Upper lobe of right lung (tissue), 1 donor: ENCODE measurements around the gene FBXO40. TPM values are rescaled to one million over a fixed set of nuclear protein-coding genes. Genes with fewer than 3 reads are reported as not detected.

ENCODE experiments used
- ATAC-seq: fragments of 200-7000 bp; cut with Tn5 transposase; one replicate; pipeline ENCODE4 v1.9.1; 2020; ENCODE audit warnings: mild to moderate bottlenecking, moderate library complexity
- DNase-seq: peaks from one replicate; pipeline ENCODE4 v3.0.0-alpha.2; 2020
- H3K27ac ChIP-seq: fragments of 200-600 bp; one replicate; pipeline ENCODE4 v1.8.0; 2022
- H3K27me3 ChIP-seq: fragments of 200-600 bp; one replicate; pipeline ENCODE4 v1.8.0; 2022; ENCODE audit warnings: mild to moderate bottlenecking
- H3K36me3 ChIP-seq: fragments of 200-600 bp; one replicate; pipeline ENCODE4 v1.8.0; 2022
- H3K4me1 ChIP-seq: fragments of 200-600 bp; one replicate; pipeline ENCODE4 v1.8.0; 2022
- H3K4me3 ChIP-seq: fragments of 200-600 bp; one replicate; pipeline ENCODE4 v1.8.0; 2022; ENCODE audit warnings: mild to moderate bottlenecking
- H3K9me3 ChIP-seq: fragments of 200-600 bp; one replicate; pipeline ENCODE4 v1.8.0; 2022
- CTCF ChIP-seq: fragments of 200-600 bp; IDR thresholded peaks from one replicate; pipeline ENCODE4 v1.8.0; 2022; ENCODE audit warnings: antibody characterized with exemption
- intact Hi-C: fragments of 100-400 bp; cut with DNase I; formaldehyde crosslinking; loops from one replicate; pipeline ENCODE4 v1.11.0; 2022
- total RNA-seq: library from RNA; stranded (reverse); fragmentation: NEBNext Ultra II Directional; extraction: Animal tissue kit (Norgen Biotek cat#: 25700); gene quantifications from one replicate; pipeline ENCODE4 v1.2.1, GENCODE V29; 2021
- donor health status: DM: no; HTN: yes; CAD: no; lungs with severe emphysema.

Gene FBXO40
- total RNA-seq, 1 donor from 2014 or later: 0.09 TPM

DNA sequence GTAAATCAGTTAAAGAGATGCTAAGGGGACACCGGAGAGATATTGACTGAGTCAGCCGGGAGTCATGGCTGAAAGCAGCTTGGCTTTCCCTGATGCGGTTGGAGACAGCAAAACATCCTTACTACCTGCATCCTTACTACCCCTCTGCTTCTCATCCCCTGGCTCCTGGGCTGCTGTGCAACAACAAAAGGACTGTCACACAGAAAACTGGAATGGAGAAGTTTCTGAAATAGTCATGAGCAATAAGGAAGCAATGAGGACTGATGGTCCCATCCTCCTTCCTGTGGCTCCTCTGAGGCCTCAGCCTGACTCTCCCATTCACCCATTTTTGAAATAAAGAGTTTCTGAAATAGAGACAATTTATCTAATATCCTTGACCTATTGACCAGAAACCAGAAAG lies 66.4 kb downstream of the FBXO40 start:
- H3K36me3 ChIP-seq: peaks cover 19% of the 10 kb centered on the region
- intact Hi-C loops: no loop called here
- peak overlapping the region; percentile 38 for H3K4me3 ChIP-seq
- peaks cover 8% of the 10 kb centered on the region for H3K4me1 ChIP-seq
- ATAC-seq (peak; percentile 18), DNase-seq (no peak)
- H3K9me3 ChIP-seq: no peaks in the 10 kb centered on the region
- no peak for TF ChIP-seq CTCF
- H3K27me3 ChIP-seq: no peaks in the 10 kb centered on the region
- H3K27ac ChIP-seq: peak overlapping the region; percentile 77

- no peak for TF ChIP-seq CTCF
- H3K4me3 ChIP-seq: peak within 1 kb of the TSS; percentile 38
- intact Hi-C loops: no loop called here
- no peaks in the 10 kb centered on the region for H3K9me3 ChIP-seq
- no peaks in the 10 kb centered on the region for H3K27me3 ChIP-seq
- ATAC-seq (peak; percentile 86), DNase-seq (peak; percentile 76)
- peaks cover 8% of the 10 kb centered on the region for H3K4me1 ChIP-seq
- peak within 1 kb of the TSS; percentile 77 for H3K27ac ChIP-seq
- peaks cover 29% of the 10 kb centered on the region for H3K36me3 ChIP-seq
Observed at GRCh38 chr3:121660356-121661171, 67.4 kb downstream of the FBXO40 start, which contains the start of gene HCLS1. Gene HCLS1 (minus strand): TSS chr3:121660903. CDS start chr3:121658347, 2,556 bp downstream.

- no peak for DNase-seq
- H3K9me3 ChIP-seq: no peaks in the 10 kb centered on the region
- no peak for TF ChIP-seq CTCF
- H3K27me3 ChIP-seq: no peaks in the 10 kb centered on the region
- no peak for ATAC-seq
- H3K4me1 ChIP-seq: peaks cover 8% of the 10 kb centered on the region
- intact Hi-C loops: no loop called here
- H3K4me3 ChIP-seq: no peak overlapping the region
- peak overlapping the region; percentile 77 for H3K27ac ChIP-seq
- peaks cover 37% of the 10 kb centered on the region for H3K36me3 ChIP-seq
Observed at GRCh38 chr3:121661376-121661775, 68.2 kb downstream of the FBXO40 start.

- DNase-seq (no peak), ATAC-seq (no peak)
- no peaks in the 10 kb centered on the region for H3K9me3 ChIP-seq
- TF ChIP-seq CTCF: no peak
- H3K4me3 ChIP-seq: no peak overlapping the region
- H3K4me1 ChIP-seq: peaks cover 8% of the 10 kb centered on the region
- intact Hi-C loops: no loop called here
- H3K27ac ChIP-seq: no peak overlapping the region
- no peaks in the 10 kb centered on the region for H3K27me3 ChIP-seq
- peaks cover 51% of the 10 kb centered on the region for H3K36me3 ChIP-seq
Observed at GRCh38 chr3:121662742-121663141, 69.6 kb downstream of the FBXO40 start.

DNA sequence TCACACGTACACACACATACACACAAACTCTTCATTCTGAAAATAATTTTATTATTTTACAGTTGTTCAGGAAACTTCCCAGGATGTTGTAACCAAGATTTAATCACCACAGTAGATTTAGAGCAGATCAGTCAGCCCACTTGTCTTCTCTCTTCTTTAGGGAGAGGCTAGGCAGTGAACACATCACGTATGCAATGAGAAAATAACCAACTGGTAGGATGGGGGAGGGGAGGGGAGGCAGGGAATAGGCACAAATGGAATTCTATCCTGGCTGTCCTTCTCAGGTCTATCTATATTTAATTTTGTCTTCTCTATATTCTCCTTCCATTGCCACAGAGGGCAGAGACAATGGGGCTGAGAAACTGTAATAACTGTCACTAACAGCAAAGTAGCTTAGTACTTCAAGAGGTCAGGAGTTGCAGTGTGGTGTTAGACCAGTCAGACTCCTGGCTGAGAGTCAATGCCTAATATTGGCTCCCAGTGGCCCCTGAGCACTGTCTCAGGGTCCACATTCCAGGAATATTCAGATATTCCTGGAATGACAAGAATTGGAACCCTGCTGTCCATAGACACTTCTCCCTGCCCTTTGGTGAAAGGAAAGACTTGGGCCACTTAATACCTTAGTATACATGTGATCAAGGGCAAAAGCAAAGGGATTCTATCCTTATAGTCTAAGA lies 70.1 kb downstream of the FBXO40 start:
- DNase-seq: no peak
- no peak overlapping the region for H3K4me3 ChIP-seq
- H3K4me1 ChIP-seq: peaks cover 8% of the 10 kb centered on the region
- no peaks in the 10 kb centered on the region for H3K27me3 ChIP-seq
- peaks cover 56% of the 10 kb centered on the region for H3K36me3 ChIP-seq
- no peaks in the 10 kb centered on the region for H3K9me3 ChIP-seq
- H3K27ac ChIP-seq: no peak overlapping the region
- no peak for ATAC-seq
- no peak for TF ChIP-seq CTCF
- intact Hi-C loops: no loop called here
